HG03103 (cell line): ENCODE measurements around the gene IPO4.
"Not testable (repeated sequence)": the region's sequence is repeated elsewhere in the genome, so short reads cannot be mapped to it uniquely, and the experiment has no call there.

Source experiments
- ATAC-seq: cut with Tn5 transposase; IDR thresholded peaks from one replicate; pipeline ENCODE4 v1.9.1; 2021; ENCODE audit warnings: low read depth; ENCODE audit not compliant: unreplicated experiment

IPO4 gene

GRCh38 chr14:24219080-24219479 lies 30.5 kb upstream of the IPO4 start:
- ATAC-seq, result no peak

GRCh38 chr14:24216876-24217275 lies 28.3 kb upstream of the IPO4 start:
- not testable (repeated sequence) for ATAC-seq

GRCh38 chr14:24216345-24216699 lies 27.7 kb upstream of the IPO4 start:
- no peak for ATAC-seq

- ATAC-seq, result peak; percentile 54
These were observed 27.1 kb upstream of the IPO4 start, which contains the start of gene MDP1 for GRCh38 chr14:24215495-24216344. Gene MDP1 (minus strand): TSS chr14:24216066. CDS start chr14:24215955, 111 bp downstream.

- no peak for ATAC-seq
These were observed 25.4 kb upstream of the IPO4 start for GRCh38 chr14:24213866-24214662.

- ATAC-seq, result peak; percentile 74
These were observed 24.6 kb upstream of the IPO4 start, which contains the start of gene CHMP4A for GRCh38 chr14:24212924-24213865. Gene CHMP4A (minus strand): TSS chr14:24213488. CDS start chr14:24213439, 49 bp downstream.

GRCh38 chr14:24211311-24211710 lies 22.7 kb upstream of the IPO4 start:
- no peak for ATAC-seq

- ATAC-seq, result no peak
These were observed 19.0 kb upstream of the IPO4 start for GRCh38 chr14:24207625-24208024.

GRCh38 chr14:24207104-24207551 lies 18.5 kb upstream of the IPO4 start:
- no peak for ATAC-seq

GRCh38 chr14:24206260-24207103 lies 17.9 kb upstream of the IPO4 start:
- ATAC-seq, result no peak

- ATAC-seq, result no peak
These were observed 15.8 kb upstream of the IPO4 start for GRCh38 chr14:24204163-24205146.

- not testable (repeated sequence) for ATAC-seq
These were observed 14.8 kb upstream of the IPO4 start for GRCh38 chr14:24203249-24203886.

GRCh38 chr14:24202538-24202937 lies 13.9 kb upstream of the IPO4 start:
- ATAC-seq, result not testable (repeated sequence)

- no peak for ATAC-seq
These were observed 10.4 kb upstream of the IPO4 start for GRCh38 chr14:24198814-24199524.

GRCh38 chr14:24197056-24197450 lies 8.4 kb upstream of the IPO4 start:
- no peak for ATAC-seq

GRCh38 chr14:24196071-24197055 lies 7.7 kb upstream of the IPO4 start:
- no peak for ATAC-seq
